ENCODE measurements around the gene AMPD3.

Gene AMPD3

DNA sequence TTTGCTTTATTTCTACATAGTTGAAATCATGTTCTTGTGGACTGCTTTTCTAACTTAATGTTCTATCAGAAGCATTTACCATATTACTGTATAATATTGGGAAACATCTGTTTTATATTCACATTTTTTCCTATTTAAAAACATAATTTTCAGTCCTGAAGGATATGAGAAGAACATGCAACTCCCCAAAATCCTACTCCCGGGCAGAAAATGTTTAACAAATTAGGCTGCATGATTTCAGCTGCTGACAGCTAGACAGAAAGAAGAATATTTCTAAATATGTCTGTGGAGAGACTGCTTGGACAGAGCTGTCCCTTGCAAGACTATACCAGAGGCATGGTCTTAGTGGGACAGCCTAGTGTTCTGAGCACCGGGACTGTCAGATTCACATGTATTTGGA lies 15.7 kb upstream of the AMPD3 start:
- no peak for DNase-seq

DNA sequence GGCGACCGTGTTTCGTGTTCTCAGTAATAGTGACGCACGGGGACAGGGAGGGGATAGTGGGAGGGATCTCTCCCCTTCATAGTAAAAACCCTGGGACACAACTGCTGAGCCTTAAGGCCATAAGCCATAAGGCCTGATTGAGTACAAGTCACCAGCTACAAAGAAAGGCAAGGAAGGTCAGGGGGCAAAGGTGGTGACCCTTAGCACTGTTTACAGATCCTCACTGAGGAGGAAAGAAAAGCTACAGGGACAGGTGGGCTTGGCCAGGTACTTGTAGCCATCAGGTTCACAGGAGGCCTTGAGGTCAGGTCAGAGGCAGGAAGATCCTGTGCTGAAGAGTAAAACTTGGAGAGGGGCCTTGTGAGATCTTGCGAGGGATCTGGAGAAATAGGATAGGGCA lies 15.1 kb upstream of the AMPD3 start:
- no peak for DNase-seq

DNA sequence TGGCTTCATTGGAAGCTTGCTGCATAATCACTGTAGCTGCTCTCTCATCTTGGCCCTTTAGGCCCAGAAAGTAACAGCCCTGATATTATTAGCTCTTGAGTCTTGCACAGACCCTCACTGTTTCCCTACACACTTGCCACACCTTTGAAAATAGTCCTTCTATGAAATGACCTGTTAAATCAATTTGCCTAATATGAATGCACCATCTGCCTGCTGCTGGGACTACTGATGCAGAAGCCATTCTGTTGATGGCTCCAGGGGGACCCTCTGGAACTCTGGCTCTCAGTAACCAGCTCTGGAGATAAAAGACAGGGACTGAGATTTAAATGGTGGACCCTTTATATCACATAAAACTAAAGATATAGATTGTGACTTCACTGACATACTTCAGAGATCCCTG lies 14.7 kb upstream of the AMPD3 start:
- DNase-seq, result no peak

DNA sequence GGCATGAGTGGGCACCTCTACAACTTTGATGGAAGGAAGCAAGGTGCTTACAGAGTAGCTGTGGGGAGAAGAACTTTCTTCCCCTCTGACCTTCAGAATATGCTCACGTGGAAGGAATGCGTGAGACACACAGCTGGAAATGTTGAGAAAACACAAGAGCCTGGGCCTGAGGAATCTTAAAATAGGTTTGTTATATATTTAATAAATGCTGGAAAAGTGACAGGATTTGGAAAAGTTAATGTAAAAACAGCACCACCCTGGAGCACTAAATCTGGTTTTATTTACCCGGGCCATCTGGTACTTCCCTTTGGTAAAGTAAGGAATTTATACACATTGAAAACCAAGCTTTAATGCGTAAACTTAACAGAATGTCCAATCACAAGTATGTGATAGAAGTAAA lies 14.0 kb upstream of the AMPD3 start:
- DNase-seq, result no peak

- no peak for DNase-seq
These were observed 13.2 kb upstream of the AMPD3 start for GRCh38 chr11:10441652-10442503.

- DNase-seq, result no peak
These were observed 11.9 kb upstream of the AMPD3 start for GRCh38 chr11:10443152-10443551.

GRCh38 chr11:10443721-10444235 lies 11.3 kb upstream of the AMPD3 start:
- no peak for DNase-seq

- DNase-seq, result no peak
These were observed 10.2 kb upstream of the AMPD3 start for GRCh38 chr11:10444725-10445315.

DNA sequence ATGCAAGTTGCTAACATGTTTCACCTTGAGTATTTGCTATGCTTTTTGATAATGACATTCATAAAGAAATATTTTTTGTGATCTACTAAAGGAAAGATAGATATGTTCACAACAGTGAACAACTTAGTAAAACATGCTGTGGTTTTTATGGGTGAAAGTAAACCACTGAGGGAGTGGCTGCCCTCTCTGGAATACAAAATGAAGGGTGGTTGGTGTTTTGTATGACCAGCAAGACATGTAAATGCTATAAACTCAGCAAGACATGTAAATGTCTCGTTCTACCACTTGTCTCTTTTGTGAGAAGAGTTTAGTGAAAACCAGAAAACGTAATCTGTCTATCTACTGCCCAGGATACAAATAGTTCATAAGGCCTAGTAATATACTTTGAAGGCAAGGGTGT lies 7.6 kb upstream of the AMPD3 start:
- no peak for DNase-seq

- peak; percentile 45 for DNase-seq
These were observed 4.3 kb upstream of the AMPD3 start for GRCh38 chr11:10450462-10451425.

DNA sequence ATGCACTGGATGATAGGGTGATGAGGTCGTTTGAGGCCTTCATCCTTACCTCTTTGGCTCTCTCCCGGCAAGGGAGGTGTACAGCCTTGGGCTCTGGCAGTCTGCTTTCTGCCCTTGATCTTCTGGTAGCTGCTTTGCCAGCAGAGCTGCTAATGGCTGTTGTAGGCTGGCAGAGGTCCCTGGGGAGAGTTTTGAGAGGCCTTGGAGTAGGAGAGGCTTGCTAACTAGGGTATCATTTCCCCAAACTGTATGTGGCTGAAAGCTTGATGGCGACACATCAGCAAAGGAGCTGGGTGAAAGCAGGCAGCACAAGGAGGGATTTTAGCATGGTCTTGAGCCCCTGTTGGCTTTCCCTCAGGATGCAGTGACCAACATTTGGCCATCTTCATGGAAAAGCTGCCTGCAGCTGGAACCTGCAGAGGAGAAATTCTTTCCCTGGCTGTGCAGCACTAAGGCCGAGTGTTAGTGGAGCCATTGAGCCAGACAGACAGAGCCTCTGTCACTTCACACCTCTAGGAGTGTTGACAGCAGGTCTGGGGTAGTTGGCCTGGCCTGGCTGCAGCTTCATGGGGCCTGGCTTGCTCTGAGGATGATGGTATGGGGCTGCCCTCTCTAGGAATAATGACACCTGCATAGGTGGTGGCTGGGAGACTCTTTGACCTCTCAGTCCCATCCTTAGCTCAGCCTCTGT lies 3.5 kb upstream of the AMPD3 start:
- no peak for DNase-seq

GRCh38 chr11:10452211-10452767 lies 2.8 kb upstream of the AMPD3 start:
- DNase-seq, result no peak

GRCh38 chr11:10453261-10453660 lies 1.8 kb upstream of the AMPD3 start:
- DNase-seq, result no peak

- peak; percentile 68 for DNase-seq
These were observed 798 bp downstream of the AMPD3 start for GRCh38 chr11:10455637-10456487.

DNA sequence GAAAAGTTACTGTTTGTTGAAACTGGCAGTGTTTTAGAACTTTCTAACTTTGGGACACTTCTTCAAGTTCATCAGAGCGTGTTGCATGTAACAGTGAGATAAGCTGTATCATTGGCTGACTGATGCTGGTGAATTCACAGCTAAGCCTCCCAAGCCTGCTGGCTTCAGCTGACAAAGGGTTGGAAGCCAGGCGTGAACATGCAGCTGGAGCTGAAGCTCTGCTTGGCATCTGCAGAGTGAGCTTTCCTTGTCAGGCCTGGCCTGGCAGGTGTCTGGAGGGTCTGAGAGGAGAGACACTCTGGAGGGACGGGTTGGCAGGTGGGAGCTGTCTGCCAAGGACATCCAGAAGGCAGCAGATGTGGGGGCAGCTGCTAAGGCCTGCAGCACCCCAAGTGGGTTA lies 1.5 kb downstream of the AMPD3 start:
- no peak for DNase-seq

- no peak for DNase-seq
These were observed 2.8 kb downstream of the AMPD3 start for GRCh38 chr11:10457901-10458300.

DNA sequence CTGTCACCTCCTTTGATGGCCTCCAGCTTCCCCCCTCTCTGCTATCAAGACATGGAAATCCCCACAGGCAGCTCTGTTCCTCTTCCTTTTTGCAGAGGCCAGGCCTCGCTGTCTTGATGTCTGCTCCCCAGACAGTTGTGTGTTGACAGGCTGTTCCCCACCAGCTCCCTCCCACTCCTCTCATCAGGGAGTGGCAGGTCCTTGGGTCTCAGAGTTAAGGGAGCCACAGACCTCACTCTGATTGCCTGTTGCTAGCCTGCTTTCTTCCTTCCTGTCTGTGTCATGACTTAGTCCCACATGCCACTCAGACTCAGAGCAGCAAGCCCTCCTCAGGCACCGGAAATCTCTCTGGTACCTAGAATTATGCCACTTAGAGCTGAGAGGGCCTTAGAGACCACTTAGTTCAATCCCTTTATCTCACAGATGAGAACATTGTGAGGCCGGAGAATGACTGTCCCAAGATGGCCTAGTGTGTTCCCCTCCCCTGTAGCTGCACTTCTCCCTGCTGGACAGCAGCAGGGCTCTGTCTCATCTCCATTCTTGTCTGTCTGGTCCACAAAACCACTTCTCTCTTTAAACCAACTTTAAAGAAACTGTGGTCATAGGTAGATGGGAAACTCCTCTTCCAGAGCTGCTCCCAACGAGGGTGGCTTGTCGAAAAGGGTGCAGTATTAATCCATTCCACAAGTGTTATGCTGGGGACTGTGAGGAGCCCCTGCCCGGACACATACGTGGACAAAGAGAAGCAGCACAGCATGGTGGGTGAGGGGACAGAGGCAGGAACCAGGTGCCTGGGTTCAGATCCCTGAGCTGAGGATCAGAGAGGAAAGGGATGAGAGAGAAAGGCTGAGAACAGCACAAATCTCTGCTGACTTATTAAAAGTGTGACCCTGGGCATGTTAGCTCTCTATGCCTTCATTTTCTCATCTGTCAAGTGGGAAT lies 4.2 kb downstream of the AMPD3 start:
- DNase-seq, result peak; percentile 75

GRCh38 chr11:10460611-10461275 lies 5.7 kb downstream of the AMPD3 start:
- DNase-seq, result no peak

DNA sequence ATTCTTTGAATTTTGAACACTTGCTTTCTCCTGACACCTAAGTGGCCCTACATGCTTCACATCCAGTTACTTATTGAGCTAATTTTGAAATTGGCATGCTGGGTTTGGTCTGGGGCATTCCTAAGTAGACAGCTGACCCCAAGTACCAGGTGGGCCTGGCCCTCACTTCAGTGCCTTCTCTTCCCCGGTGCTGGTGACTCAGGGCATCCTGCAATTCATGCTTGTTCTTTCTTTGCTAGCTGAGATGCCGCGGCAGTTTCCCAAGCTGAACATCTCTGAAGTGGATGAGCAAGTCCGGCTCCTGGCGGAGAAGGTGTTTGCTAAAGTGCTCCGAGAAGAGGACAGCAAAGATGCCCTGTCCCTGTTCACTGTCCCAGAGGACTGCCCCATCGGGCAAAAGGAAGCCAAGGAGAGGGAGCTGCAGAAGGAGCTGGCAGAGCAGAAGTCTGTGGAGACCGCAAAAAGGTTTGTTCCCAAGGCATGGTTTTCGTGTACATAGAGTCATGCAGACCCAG lies 6.3 kb downstream of the AMPD3 start:
- no peak for DNase-seq

All from CD4-positive, alpha-beta T cell treated with Interleukin-12 subunit alpha and Interleukin-12 subunit beta, for 1 hour (primary cell).